GM19240 (cell line): Measurements from ENCODE around the gene PKD1.
"Not testable (repeated sequence)": the region's sequence is repeated elsewhere in the genome, so short reads cannot be mapped to it uniquely, and the experiment has no call there.

Experiments
- DNase-seq: peaks from one replicate; pipeline ENCODE4 v3.0.0; 2011; ENCODE audit warnings: low spot score; ENCODE audit not compliant: insufficient read length

PKD1 gene

GRCh38 chr16:2108446-2109270 is 27.0 kb downstream of the PKD1 start:
- DNase-seq, result not testable (repeated sequence)

GRCh38 chr16:2107791-2108125 is 27.9 kb downstream of the PKD1 start:
- DNase-seq, result not testable (repeated sequence)

GRCh38 chr16:2107121-2107790 is 28.4 kb downstream of the PKD1 start:
- not testable (repeated sequence) for DNase-seq

GRCh38 chr16:2106211-2106610 is 29.5 kb downstream of the PKD1 start:
- DNase-seq, result not testable (repeated sequence)

- not testable (repeated sequence) for DNase-seq
These were observed 29.9 kb downstream of the PKD1 start for GRCh38 chr16:2105769-2106168.

GRCh38 chr16:2105291-2105690 is 30.4 kb downstream of the PKD1 start:
- not testable (repeated sequence) for DNase-seq

GRCh38 chr16:2104464-2104863 is 31.2 kb downstream of the PKD1 start:
- not testable (repeated sequence) for DNase-seq

GRCh38 chr16:2102471-2102870 is 33.2 kb downstream of the PKD1 start:
- DNase-seq, result no peak

GRCh38 chr16:2101581-2101980 is 34.1 kb downstream of the PKD1 start:
- not testable (repeated sequence) for DNase-seq

- not testable (repeated sequence) for DNase-seq
These were observed 38.0 kb downstream of the PKD1 start for GRCh38 chr16:2097689-2098088.

- no peak for DNase-seq
These were observed 38.7 kb downstream of the PKD1 start for GRCh38 chr16:2096853-2097595.

- no peak for DNase-seq
These were observed 39.6 kb downstream of the PKD1 start for GRCh38 chr16:2095918-2096582.

GRCh38 chr16:2095315-2095853 is 40.3 kb downstream of the PKD1 start:
- no peak for DNase-seq

- DNase-seq, result no peak
These were observed 41.9 kb downstream of the PKD1 start for GRCh38 chr16:2093793-2094192.

- DNase-seq, result no peak
These were observed 42.8 kb downstream of the PKD1 start for GRCh38 chr16:2092866-2093265.

GRCh38 chr16:2092256-2092620 is 43.5 kb downstream of the PKD1 start:
- DNase-seq, result no peak

- DNase-seq, result no peak
These were observed 44.0 kb downstream of the PKD1 start for GRCh38 chr16:2091547-2092255.

- no peak for DNase-seq
These were observed 44.7 kb downstream of the PKD1 start for GRCh38 chr16:2090777-2091546.

GRCh38 chr16:2090481-2090776 is 45.3 kb downstream of the PKD1 start:
- DNase-seq, result no peak
